ENCODE measurements around the gene CRTC2. TPM values are rescaled to one million over a fixed set of nuclear protein-coding genes. Genes with fewer than 3 reads are reported as not detected.

CRTC2 gene
- total RNA-seq, 2 donors from 2014 or later = 35.5 to 40.9 TPM

DNA sequence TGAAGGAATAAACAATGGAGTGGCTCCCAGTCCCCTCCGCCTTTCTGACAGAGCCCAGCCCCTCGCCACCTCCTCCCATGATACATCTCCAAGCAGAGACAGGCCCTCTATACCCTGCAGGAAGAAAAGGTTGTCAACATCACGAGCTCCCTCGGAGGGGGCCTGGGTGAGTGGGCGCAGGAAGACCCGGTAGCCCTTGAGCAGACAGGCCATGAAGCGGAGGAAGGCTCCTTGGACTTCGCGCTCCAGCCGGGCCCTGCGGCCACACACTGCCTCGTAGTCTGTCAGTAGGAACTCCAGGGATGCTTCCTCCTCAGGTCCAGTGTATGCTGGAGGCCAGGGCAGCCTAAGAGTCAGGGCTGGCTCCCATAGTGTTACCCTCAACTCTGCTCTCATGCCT, 18.9 kb downstream of the CRTC2 start:
- Histone ChIP-seq H3K36me3 (ENCODE audit: control insufficient read depth, insufficient read depth, low read length) (peaks cover 50% of the 10 kb centered on the region), H3K27me3 (ENCODE audit: control insufficient read depth, insufficient read depth, low read length, poor library complexity, severe bottlenecking) (no peaks in the 10 kb centered on the region), H3K4me1 (ENCODE audit: control insufficient read depth, insufficient read depth, low read length) (no peaks in the 10 kb centered on the region), H3K27ac (ENCODE audit: low read depth, low read length) (no peak overlapping the region), H3K9me3 (ENCODE audit: control insufficient read depth, low read length) (no peaks in the 10 kb centered on the region), H3K4me3 (ENCODE audit: low read length) (no peak overlapping the region), H3K9ac (ENCODE audit: extremely low read depth, low read length, poor library complexity, severe bottlenecking) (no peak overlapping the region)
- TF ChIP-seq, protein P1, sequence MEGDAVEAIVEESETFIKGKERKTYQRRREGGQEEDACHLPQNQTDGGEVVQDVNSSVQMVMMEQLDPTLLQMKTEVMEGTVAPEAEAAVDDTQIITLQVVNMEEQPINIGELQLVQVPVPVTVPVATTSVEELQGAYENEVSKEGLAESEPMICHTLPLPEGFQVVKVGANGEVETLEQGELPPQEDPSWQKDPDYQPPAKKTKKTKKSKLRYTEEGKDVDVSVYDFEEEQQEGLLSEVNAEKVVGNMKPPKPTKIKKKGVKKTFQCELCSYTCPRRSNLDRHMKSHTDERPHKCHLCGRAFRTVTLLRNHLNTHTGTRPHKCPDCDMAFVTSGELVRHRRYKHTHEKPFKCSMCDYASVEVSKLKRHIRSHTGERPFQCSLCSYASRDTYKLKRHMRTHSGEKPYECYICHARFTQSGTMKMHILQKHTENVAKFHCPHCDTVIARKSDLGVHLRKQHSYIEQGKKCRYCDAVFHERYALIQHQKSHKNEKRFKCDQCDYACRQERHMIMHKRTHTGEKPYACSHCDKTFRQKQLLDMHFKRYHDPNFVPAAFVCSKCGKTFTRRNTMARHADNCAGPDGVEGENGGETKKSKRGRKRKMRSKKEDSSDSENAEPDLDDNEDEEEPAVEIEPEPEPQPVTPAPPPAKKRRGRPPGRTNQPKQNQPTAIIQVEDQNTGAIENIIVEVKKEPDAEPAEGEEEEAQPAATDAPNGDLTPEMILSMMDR (conservative IDR thresholded peaks at IDR 0.05) = no peak
- DNase-seq = no peak
- WGBS, 2 experiments (ENCODE audit: insufficient coverage in 1 of 2, insufficient read length in 1 of 2) = 97% methylated on average over 12 of the region's 12 CpGs
- peaks cover 69% of the 10 kb centered on the region for H3K36me3 Mint-ChIP-seq (ENCODE audit: low read depth)
- H3K27me3 Mint-ChIP-seq (ENCODE audit: insufficient read depth) = no peaks in the 10 kb centered on the region
- no peaks in the 10 kb centered on the region for H3K9me3 Mint-ChIP-seq
- no peak overlapping the region for H3K4me3 Mint-ChIP-seq
- no peak overlapping the region for H3K27ac Mint-ChIP-seq
- H3K4me1 Mint-ChIP-seq = no peaks in the 10 kb centered on the region

- WGBS, 2 experiments (ENCODE audit: insufficient coverage in 1 of 2, insufficient read length in 1 of 2) = 97 to 100% methylated on average over 3 of the region's 3 CpGs
- DNase-seq = no peak
- Mint-ChIP-seq H3K36me3 (ENCODE audit: low read depth) (peaks cover 74% of the 10 kb centered on the region), H3K4me1 (no peaks in the 10 kb centered on the region), H3K4me3 (no peak overlapping the region), H3K27me3 (ENCODE audit: insufficient read depth) (no peaks in the 10 kb centered on the region), H3K27ac (no peak overlapping the region), H3K9me3 (no peaks in the 10 kb centered on the region)
- no peaks in the 10 kb centered on the region for H3K27me3 ChIP-seq (ENCODE audit: control insufficient read depth, insufficient read depth, low read length, poor library complexity, severe bottlenecking)
- no peak overlapping the region for H3K4me3 ChIP-seq (ENCODE audit: low read length)
- TF ChIP-seq, protein P1 (conservative IDR thresholded peaks at IDR 0.05) = no peak
- H3K4me1 ChIP-seq (ENCODE audit: control insufficient read depth, insufficient read depth, low read length) = no peaks in the 10 kb centered on the region
- peaks cover 50% of the 10 kb centered on the region for H3K36me3 ChIP-seq (ENCODE audit: control insufficient read depth, insufficient read depth, low read length)
- H3K9me3 ChIP-seq (ENCODE audit: control insufficient read depth, low read length) = no peaks in the 10 kb centered on the region
- no peak overlapping the region for H3K9ac ChIP-seq (ENCODE audit: extremely low read depth, low read length, poor library complexity, severe bottlenecking)
- H3K27ac ChIP-seq (ENCODE audit: low read depth, low read length) = no peak overlapping the region
Observed at GRCh38 chr1:153938996-153939395, 19.4 kb downstream of the CRTC2 start.

DNA sequence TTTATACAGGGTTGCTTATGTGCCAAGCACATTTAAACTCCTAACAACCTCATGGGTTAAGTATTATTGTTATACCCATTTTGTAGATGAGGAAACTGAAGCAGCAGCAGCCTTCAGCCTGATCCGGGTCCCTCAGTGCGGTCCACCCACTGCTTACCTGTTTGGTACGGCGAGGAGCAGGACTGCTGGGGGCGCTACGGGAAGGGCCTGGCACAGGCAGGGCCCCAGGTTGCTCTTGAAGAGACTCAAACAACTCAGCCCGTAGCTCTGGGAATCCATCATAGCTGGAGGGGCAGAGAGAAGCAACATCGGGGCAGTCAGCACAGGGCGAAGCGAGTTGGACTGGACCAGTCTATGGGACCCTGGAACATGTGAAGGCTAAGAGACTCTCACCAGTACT, 21.1 kb downstream of the CRTC2 start:
- Histone ChIP-seq H3K27me3 (ENCODE audit: control insufficient read depth, insufficient read depth, low read length, poor library complexity, severe bottlenecking) (no peaks in the 10 kb centered on the region), H3K4me1 (ENCODE audit: control insufficient read depth, insufficient read depth, low read length) (no peaks in the 10 kb centered on the region), H3K4me3 (ENCODE audit: low read length) (no peak overlapping the region), H3K9me3 (ENCODE audit: control insufficient read depth, low read length) (no peaks in the 10 kb centered on the region), H3K27ac (ENCODE audit: low read depth, low read length) (no peak overlapping the region), H3K36me3 (ENCODE audit: control insufficient read depth, insufficient read depth, low read length) (peaks cover 51% of the 10 kb centered on the region), H3K9ac (ENCODE audit: extremely low read depth, low read length, poor library complexity, severe bottlenecking) (no peak overlapping the region)
- TF ChIP-seq, protein P1 (conservative IDR thresholded peaks at IDR 0.05) = no peak
- H3K4me1 Mint-ChIP-seq = no peaks in the 10 kb centered on the region
- no peak overlapping the region for H3K27ac Mint-ChIP-seq
- no peaks in the 10 kb centered on the region for H3K9me3 Mint-ChIP-seq
- no peaks in the 10 kb centered on the region for H3K27me3 Mint-ChIP-seq (ENCODE audit: insufficient read depth)
- 95 to 96% methylated on average over 8 to 10 of the region's 10 CpGs for WGBS, 2 experiments (ENCODE audit: insufficient coverage in 1 of 2, insufficient read length in 1 of 2)
- peaks cover 78% of the 10 kb centered on the region for H3K36me3 Mint-ChIP-seq (ENCODE audit: low read depth)
- no peak for DNase-seq
- no peak overlapping the region for H3K4me3 Mint-ChIP-seq

All from endodermal cell (in vitro differentiated cells).